H1 (cell line): ENCODE results near the gene MRPS26. TPM values are rescaled to one million over a fixed set of nuclear protein-coding genes. Genes with fewer than 3 reads are reported as not detected.

Source experiments
- CTCF ChIA-PET: fragments of 300-600 bp; sonication (Branson Sonifier 250); formaldehyde crosslinking; loops from one replicate; lab custom pipeline; 2021; ENCODE audit not compliant: partially characterized antibody; lab: Charles Lee
- POLR2A ChIA-PET: fragments of 300-600 bp; sonication (Branson Sonifier 250); formaldehyde crosslinking; loops from one replicate; lab custom pipeline; 2021; ENCODE audit warnings: inconsistent platforms; ENCODE audit not compliant: partially characterized antibody; lab: Charles Lee
- DNase-seq, 2 experiments: peaks; one replicate each; pipeline versions ENCODE4 v3.0.0 to v3.0.0-alpha.2; 2010 to 2022; ENCODE audit warnings: low spot score in 2 of 2, low read depth in 1 of 2, mixed read lengths in 1 of 2
- FAIRE-seq: peaks from 2 replicates; lab custom pipeline; 2011; peaks lifted over from hg19 to GRCh38; lab: Jason Lieb, UNC
- H2AFZ ChIP-seq: 2 replicates; pipeline ENCODE4 v1.8.1; 2012; ENCODE audit warnings: low read length, inconsistent platforms
- H2AK5ac ChIP-seq: 2 replicates; pipeline ENCODE4 v1.6.1; 2013; ENCODE audit warnings: low read depth, low read length
- H2BK120ac ChIP-seq: replicated peaks from 2 replicates; pipeline ENCODE3; 2013; ENCODE audit warnings: low read depth, low read length, inconsistent platforms
- H2BK12ac ChIP-seq: 2 replicates; pipeline ENCODE4 v1.6.1; 2013; ENCODE audit warnings: low read depth, low read length
- H2BK15ac ChIP-seq: 2 replicates; pipeline ENCODE4 v1.6.1; 2013; ENCODE audit warnings: low read length
- H2BK20ac ChIP-seq: 2 replicates; pipeline ENCODE4 v1.6.1; 2013; ENCODE audit warnings: low read length
- H2BK5ac ChIP-seq: 2 replicates; pipeline ENCODE4 v1.6.1; 2013; ENCODE audit warnings: low read depth, low read length
- H3K14ac ChIP-seq: 2 replicates; pipeline ENCODE4 v1.6.1; 2013; ENCODE audit warnings: inconsistent platforms; ENCODE audit not compliant: insufficient read length
- H3K18ac ChIP-seq: 2 replicates; pipeline ENCODE4 v1.6.1; 2013; ENCODE audit warnings: low read length; ENCODE audit errors: extremely low read depth
- H3K23ac ChIP-seq: 2 replicates; pipeline ENCODE4 v1.6.1; 2013; ENCODE audit warnings: inconsistent platforms; ENCODE audit not compliant: insufficient read length
- H3K23me2 ChIP-seq: 2 replicates; pipeline ENCODE4 v1.6.1; 2013; ENCODE audit warnings: low read depth, low read length
- H3K27ac ChIP-seq: 2 replicates; pipeline ENCODE4 v1.6.1; 2011; ENCODE audit warnings: low read depth, low read length, inconsistent platforms
- H3K27me3 ChIP-seq, 4 experiments: replicated peaks in 1 of 4; 1 replicate in 1 of 4; 2 replicates in 3 of 4; pipeline versions ENCODE4 v1.6.1 to v1.8.1; 2011 to 2013; ENCODE audit warnings: low read length in 3 of 4, mild to moderate bottlenecking in 3 of 4, inconsistent platforms in 2 of 4, mixed read lengths in 2 of 4, moderate library complexity in 1 of 4; ENCODE audit not compliant: control insufficient read depth in 3 of 4, insufficient read depth in 3 of 4; ENCODE audit errors: extremely low read depth in 1 of 4
- H3K36me3 ChIP-seq, 4 experiments: 2 replicates each; pipeline versions ENCODE4 v1.6.1 to v1.8.1; 2011 to 2013; ENCODE audit warnings: mild to moderate bottlenecking in 4 of 4, low read length in 3 of 4, moderate library complexity in 2 of 4, control low read depth in 1 of 4, inconsistent platforms in 1 of 4; ENCODE audit not compliant: insufficient read depth in 4 of 4, control insufficient read depth in 2 of 4
- H3K4ac ChIP-seq: replicated peaks from 2 replicates; pipeline ENCODE3; 2013; ENCODE audit warnings: low read length, low read depth, mixed read lengths, inconsistent platforms; ENCODE audit not compliant: insufficient read length
- H3K4me1 ChIP-seq, 4 experiments: replicated peaks in 1 of 4; 1 replicate in 1 of 4; 2 replicates in 3 of 4; pipeline versions ENCODE4 v1.6.1 to v1.8.1; 2011 to 2013; ENCODE audit warnings: low read length in 3 of 4, inconsistent platforms in 2 of 4, mixed read lengths in 1 of 4; ENCODE audit not compliant: insufficient read depth in 4 of 4, control insufficient read depth in 3 of 4
- H3K4me2 ChIP-seq, 2 experiments: 2 replicates each; pipeline versions ENCODE4 v1.6.1 to v1.8.1; 2011 to 2013; ENCODE audit warnings: low read depth in 2 of 2, low read length in 2 of 2, control low read depth in 1 of 2, inconsistent platforms in 1 of 2, mild to moderate bottlenecking in 1 of 2; ENCODE audit not compliant: insufficient read depth in 1 of 2
- H3K4me3 ChIP-seq, 4 experiments: fragments of 200-600, 300-600 bp in 1 of 4; sonication (generic), shearing (Covaris generic), sonication (Bioruptor Twin) in 1 of 4; 2 replicates each; pipeline versions ENCODE4 v1.5.1 to v1.8.1; 2011 to 2016; ENCODE audit warnings: low read length in 4 of 4, low read depth in 3 of 4, control low read depth in 2 of 4, inconsistent platforms in 2 of 4, mild to moderate bottlenecking in 2 of 4, mixed read lengths in 1 of 4, moderate library complexity in 1 of 4; ENCODE audit not compliant: insufficient read depth in 2 of 4; ENCODE audit errors: extremely low read depth in 1 of 4
- H3K56ac ChIP-seq: replicated peaks from 2 replicates; pipeline ENCODE3; 2013; ENCODE audit warnings: low read depth, mild to moderate bottlenecking, mixed read lengths, low read length, inconsistent platforms; ENCODE audit not compliant: insufficient read length
- H3K79me1 ChIP-seq: 2 replicates; pipeline ENCODE4 v1.6.1; 2013; ENCODE audit warnings: low read depth, low read length, control low read depth
- H3K79me2 ChIP-seq, 2 experiments: 2 replicates each; pipeline versions ENCODE4 v1.6.1 to v1.8.1; 2012 to 2013; ENCODE audit warnings: low read length in 2 of 2, mild to moderate bottlenecking in 2 of 2, inconsistent platforms in 1 of 2; ENCODE audit not compliant: insufficient read depth in 2 of 2, control insufficient read depth in 1 of 2
- H3K9ac ChIP-seq, 4 experiments: replicated peaks in 1 of 4; 1 replicate in 1 of 4; 2 replicates in 3 of 4; pipeline versions ENCODE4 v1.6.1 to v1.8.1; 2011 to 2013; ENCODE audit warnings: low read depth in 3 of 4, low read length in 3 of 4, control low read depth in 2 of 4, mild to moderate bottlenecking in 2 of 4, moderate library complexity in 2 of 4, inconsistent platforms in 1 of 4; ENCODE audit errors: extremely low read depth in 1 of 4
- H3K9me3 ChIP-seq, 2 experiments: 2 replicates each; pipeline versions ENCODE4 v1.6.1 to v1.8.1; 2012 to 2013; ENCODE audit warnings: mild to moderate bottlenecking in 2 of 2, moderate library complexity in 2 of 2, control low read depth in 1 of 2, inconsistent platforms in 1 of 2, low read depth in 1 of 2, low read length in 1 of 2, mixed read lengths in 1 of 2; ENCODE audit not compliant: insufficient read depth in 2 of 2
- H4K20me1 ChIP-seq, 2 experiments: replicated peaks in 1 of 2; 2 replicates each; pipeline versions ENCODE3 to v1.8.1; 2011 to 2013; ENCODE audit warnings: inconsistent platforms in 2 of 2, low read length in 2 of 2, mild to moderate bottlenecking in 1 of 2; ENCODE audit not compliant: insufficient read depth in 2 of 2, control insufficient read depth in 1 of 2
- H4K5ac ChIP-seq: 2 replicates; pipeline ENCODE4 v1.6.1; 2013; ENCODE audit warnings: low read length, low read depth, mixed read lengths, inconsistent platforms; ENCODE audit not compliant: insufficient read length
- H4K8ac ChIP-seq: 2 replicates; pipeline ENCODE4 v1.8.0; 2013; ENCODE audit warnings: mild to moderate bottlenecking, moderate library complexity, low read length, inconsistent platforms; ENCODE audit not compliant: insufficient read depth; ENCODE audit errors: extremely low read depth
- H4K91ac ChIP-seq: replicated peaks from 2 replicates; pipeline ENCODE3; 2013; ENCODE audit warnings: low read length, mixed read lengths, inconsistent platforms; ENCODE audit not compliant: insufficient read length
- ASH2L ChIP-seq: fragments of 200-600, 300-600 bp; sonication (generic); IDR thresholded peaks from one replicate; pipeline ENCODE4 v1.7.1; 2017; ENCODE audit warnings: low read length
- CHD1 ChIP-seq: IDR thresholded peaks from 2 replicates; pipeline ENCODE4 v1.6.1; 2012; ENCODE audit warnings: low read depth, low read length, improper control_type of control experiment
- CTBP2 ChIP-seq: IDR thresholded peaks from 2 replicates; pipeline ENCODE4 v1.7.0; 2011; ENCODE audit warnings: borderline replicate concordance, mild to moderate bottlenecking, moderate library complexity, mixed read lengths, low read length; ENCODE audit not compliant: insufficient read depth, insufficient read length
- EZH2 ChIP-seq: fragments of 200-600 bp; sonication (generic); IDR thresholded peaks from 2 replicates; pipeline ENCODE4 v1.7.1; 2012; ENCODE audit warnings: low read depth, mild to moderate bottlenecking, moderate library complexity, low read length, inconsistent platforms; ENCODE audit not compliant: severe bottlenecking
- KDM4A ChIP-seq: IDR thresholded peaks from one replicate; pipeline ENCODE4 v1.7.1; 2012; ENCODE audit warnings: low read depth, mild to moderate bottlenecking, moderate library complexity, low read length, inconsistent platforms; ENCODE audit not compliant: severe bottlenecking
- RBBP5 ChIP-seq: IDR thresholded peaks from 2 replicates; pipeline ENCODE4 v1.7.1; 2012; ENCODE audit warnings: low read depth, mild to moderate bottlenecking, inconsistent platforms, low read length, moderate library complexity, borderline replicate concordance
- SIN3A ChIP-seq, 2 experiments: IDR thresholded peaks in 1 of 2; conservative IDR thresholded peaks in 1 of 2; 2 replicates each; pipeline ENCODE4 v1.6.1; 2011 to 2012; ENCODE audit warnings: low read length in 2 of 2, improper control_type of control experiment in 1 of 2, low read depth in 1 of 2, mild to moderate bottlenecking in 1 of 2
- SIRT6 ChIP-seq: IDR thresholded peaks from one replicate; pipeline ENCODE4 v1.7.1; 2012; ENCODE audit warnings: low read length, inconsistent platforms
- SP4 ChIP-seq: IDR thresholded peaks from 2 replicates; pipeline ENCODE4 v1.6.1; 2012; ENCODE audit warnings: low read length, inconsistent platforms
- SUZ12 ChIP-seq: fragments of 200-600 bp; sonication (generic); IDR thresholded peaks from 2 replicates; pipeline ENCODE4 v1.6.1; 2012; ENCODE audit warnings: mild to moderate bottlenecking, inconsistent platforms, low read length, moderate library complexity, mixed read lengths
- WGBS, 2 experiments: shearing (Covaris generic) in 1 of 2; methylation state at CpG; one replicate each; pipeline versions ENCODE4 v1.1.6 to v1.1.7; 2013 to 2015; ENCODE audit warnings: low lambda C conversion rate in 2 of 2, mixed read lengths in 2 of 2, inconsistent platforms in 1 of 2, low coverage in 1 of 2, missing lambda C conversion rate in 1 of 2; ENCODE audit not compliant: insufficient replicate concordance in 2 of 2, insufficient coverage in 1 of 2, insufficient read length in 1 of 2; ENCODE audit errors: extremely low coverage in 1 of 2, missing lambda C conversion rate in 1 of 2; 5-methylcytosine and 5-hydroxymethylcytosine counted together
- polyA plus RNA-seq, 7 experiments: library from polyadenylated mRNA; depleted of rRNA in 3 of 7; stranded (reverse) in 5 of 7; unstranded in 2 of 7; fragments of >200 nt in 5 of 7; fragments of 200-250 nt in 2 of 7; gene quantifications; 1 replicate in 5 of 7; 2 replicates in 1 of 7; 4 replicates in 1 of 7; pipeline versions ENCODE4 v1.2.1 to v1.2.3, GENCODE V29; 2011 to 2013; ENCODE audit warnings: missing spikeins in 2 of 7, mixed read lengths in 2 of 7
- total RNA-seq: library from RNA; stranded (reverse); fragmentation: NEBNext Ultra II Directional; extraction: Animal tissue kit (Norgen Biotek cat#: 25700); gene quantifications from 2 replicates; pipeline ENCODE4 v1.2.1, GENCODE V29; 2021

MRPS26 gene
- total and polyA plus RNA-seq, 2 of the 8 experiments (the other 6 are each of a cell fraction or from before 2014, with no cell fraction given), result 83.6 to 103 TPM

- no peak within 1 kb of the TSS for H4K5ac ChIP-seq
- H3K36me3 ChIP-seq, result no peaks in the 10 kb centered on the region
- no peak within 1 kb of the TSS for H2BK120ac ChIP-seq
- no peak within 1 kb of the TSS for H2AK5ac ChIP-seq
- H3K4me2 ChIP-seq, result peak within 1 kb of the TSS; percentile 46 to 72
- no peak within 1 kb of the TSS for H3K9ac ChIP-seq
- peak within 1 kb of the TSS; percentile 14 to 61 (median 18); a peak in 6 of 8 replicates for H3K4me3 ChIP-seq
- H3K4ac ChIP-seq, result peak within 1 kb of the TSS; percentile 85
- peaks cover 11 to 30% (median 27%) of the 10 kb centered on the region in 4 experiments for H3K27me3 ChIP-seq
- ChIA-PET POLR2A (interaction anchor here (1.2 to 1.8 kb wide), 7 partner anchors 8 to 35 kb away, joined by 3 to 6 read pairs (median 4); partner anchors contain the start of genes GNRH2 and MRPS26), CTCF (interaction anchor here (1.0 to 2.3 kb wide), 5 partner anchors 11 to 97 kb away, joined by 3 to 8 read pairs (median 4); no protein-coding TSS in a partner anchor)
- H3K79me2 ChIP-seq, result no peaks in the 10 kb centered on the region
- H4K20me1 ChIP-seq, result no peaks in the 10 kb centered on the region
- H3K27ac ChIP-seq, result no peak within 1 kb of the TSS
- H2BK5ac ChIP-seq, result 0 out of 2 replicates have a peak within 1 kb of the TSS, but pooled peaks have one; percentile 66
- H3K23ac ChIP-seq, result no peak within 1 kb of the TSS
- H3K79me1 ChIP-seq, result no peaks in the 10 kb centered on the region
- H2BK15ac ChIP-seq, result no peak within 1 kb of the TSS
- peak within 1 kb of the TSS; percentile 85; the same call in 1 of the 2 replicates for H4K8ac ChIP-seq
- H3K14ac ChIP-seq, result no peak within 1 kb of the TSS
- H4K91ac ChIP-seq, result no peak within 1 kb of the TSS
- H3K4me1 ChIP-seq, result peaks cover 0 to 8% (median 3%) of the 10 kb centered on the region in 4 experiments; a peak in 5 of 7 replicates
- FAIRE-seq, result no peak
- H3K9me3 ChIP-seq, result peaks cover 2 to 5% of the 10 kb centered on the region in 2 experiments; a peak in 2 of 4 replicates
- H3K56ac ChIP-seq, result no peak within 1 kb of the TSS
- peak within 1 kb of the TSS; percentile 6; the same call in 1 of the 2 replicates for H2AFZ ChIP-seq
- 19% methylated on average over 53 of the region's 95 CpGs; no CpG with 5 or more reads in 1 of the 2 experiments for WGBS, 2 experiments
- DNase-seq, result peak in 1 of 2 experiments; percentile 74
- H2BK20ac ChIP-seq, result peak within 1 kb of the TSS; percentile 48; the same call in 1 of the 2 replicates
- H2BK12ac ChIP-seq, result no peak within 1 kb of the TSS
- peak within 1 kb of the TSS; percentile 71; the same call in 1 of the 2 replicates for H3K18ac ChIP-seq
- peaks cover 3% of the 10 kb centered on the region; the same call in 1 of the 2 replicates for H3K23me2 ChIP-seq
- no peak for TF ChIP-seq SIN3A (conservative IDR thresholded peaks at IDR 0.05 in 1 of 2, IDR thresholded peaks at IDR 0.05 in 1 of 2; ENCODE audit: low read depth in 1 of 2, low read length in 2 of 2)
- TF ChIP-seq CTBP2, result no peak
- peak; percentile 54 for TF ChIP-seq ASH2L
- TF ChIP-seq KDM4A, result peak; percentile 53
- no peak for TF ChIP-seq SP4
- peak; percentile 69 for TF ChIP-seq EZH2
- peak; percentile 52 for TF ChIP-seq SUZ12
- TF ChIP-seq RBBP5, result no peak
- no peak for TF ChIP-seq CHD1
- no peak for TF ChIP-seq SIRT6
Observed at GRCh38 chr20:3071610-3072529, 26.0 kb downstream of the MRPS26 start, which contains the start of gene OXT. TSS of gene OXT (plus strand) at chr20:3071620. CDS start at chr20:3071656, 36 bp downstream.
